NCI-H1930 (cell line): ENCODE data around the gene CD40.

Experiments
- DNase-seq, 2 experiments: peaks; one replicate each; lab custom pipeline; 2025; lab: John Stamatoyannopoulos, UW

Gene CD40

GRCh38 chr20:46122516-46123481, 4.7 kb downstream of the CD40 start:
- DNase-seq: no peak

- no peak for DNase-seq
Observed at GRCh38 chr20:46123482-46124245, 5.5 kb downstream of the CD40 start.

- no peak for DNase-seq
Observed at GRCh38 chr20:46126440-46127056, 8.4 kb downstream of the CD40 start.

GRCh38 chr20:46127396-46128010, 9.4 kb downstream of the CD40 start:
- no peak for DNase-seq

- peak; percentile 18 to 53 for DNase-seq
Observed at GRCh38 chr20:46128310-46129151, 10.4 kb downstream of the CD40 start.

GRCh38 chr20:46129955-46130481, 11.9 kb downstream of the CD40 start:
- no peak for DNase-seq

- DNase-seq: no peak
Observed at GRCh38 chr20:46130534-46130933, 12.4 kb downstream of the CD40 start.

GRCh38 chr20:46131396-46131795, 13.3 kb downstream of the CD40 start:
- DNase-seq: no peak

- DNase-seq: peak; percentile 57 to 76
Observed at GRCh38 chr20:46132705-46133120, 14.6 kb downstream of the CD40 start.

GRCh38 chr20:46133886-46134654, 16.0 kb downstream of the CD40 start:
- DNase-seq: no peak

GRCh38 chr20:46134716-46135115, 16.6 kb downstream of the CD40 start:
- no peak for DNase-seq

GRCh38 chr20:46135856-46136633, 17.9 kb downstream of the CD40 start:
- DNase-seq: no peak

- no peak for DNase-seq
Observed at GRCh38 chr20:46137816-46138215, 19.7 kb downstream of the CD40 start.

GRCh38 chr20:46139266-46139889, 21.3 kb downstream of the CD40 start:
- no peak for DNase-seq

GRCh38 chr20:46139908-46140482, 21.9 kb downstream of the CD40 start:
- no peak for DNase-seq

- no peak for DNase-seq
Observed at GRCh38 chr20:46142124-46142523, 24.0 kb downstream of the CD40 start.

GRCh38 chr20:46144432-46145025, 26.4 kb downstream of the CD40 start:
- no peak for DNase-seq

GRCh38 chr20:46145713-46146112, 27.6 kb downstream of the CD40 start:
- DNase-seq: no peak
